HG02885 (cell line): ENCODE results near the gene GPR42.
"Not testable (repeated sequence)": the region's sequence is repeated elsewhere in the genome, so short reads cannot be mapped to it uniquely, and the experiment has no call there.

Experiments used
- ATAC-seq: cut with Tn5 transposase; IDR thresholded peaks from one replicate; pipeline ENCODE4 v1.9.1; 2021; ENCODE audit warnings: mild to moderate bottlenecking; ENCODE audit not compliant: unreplicated experiment, poor library complexity

The GPR42 gene

GRCh38 chr19:35392742-35393715, 22.2 kb downstream of the GPR42 start:
- ATAC-seq = no peak

- no peak for ATAC-seq
These were observed 24.7 kb downstream of the GPR42 start for GRCh38 chr19:35395382-35396199.

GRCh38 chr19:35396240-35396885, 25.5 kb downstream of the GPR42 start:
- no peak for ATAC-seq

GRCh38 chr19:35397064-35397463, 26.2 kb downstream of the GPR42 start:
- ATAC-seq = no peak

- no peak for ATAC-seq
These were observed 27.7 kb downstream of the GPR42 start for GRCh38 chr19:35398570-35398969.

DNA sequence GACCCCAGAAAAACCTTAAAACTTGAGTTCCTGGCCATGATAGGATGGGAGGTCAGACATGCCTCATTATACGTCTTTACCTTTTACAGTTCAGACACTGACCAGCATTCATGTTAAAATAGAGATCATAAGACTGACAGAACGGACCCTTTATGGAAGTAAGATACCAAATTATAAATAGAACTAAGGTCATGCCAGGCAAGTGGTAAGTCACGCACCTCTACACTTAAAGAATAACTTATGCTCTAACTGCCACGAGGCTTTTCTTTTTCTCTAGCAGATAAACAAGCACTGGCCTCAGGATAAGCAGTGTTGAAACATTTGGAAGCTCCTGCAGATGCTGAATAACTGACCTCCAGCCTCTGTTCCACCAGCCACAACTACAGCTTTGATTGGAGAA, 28.4 kb downstream of the GPR42 start:
- ATAC-seq = no peak

DNA sequence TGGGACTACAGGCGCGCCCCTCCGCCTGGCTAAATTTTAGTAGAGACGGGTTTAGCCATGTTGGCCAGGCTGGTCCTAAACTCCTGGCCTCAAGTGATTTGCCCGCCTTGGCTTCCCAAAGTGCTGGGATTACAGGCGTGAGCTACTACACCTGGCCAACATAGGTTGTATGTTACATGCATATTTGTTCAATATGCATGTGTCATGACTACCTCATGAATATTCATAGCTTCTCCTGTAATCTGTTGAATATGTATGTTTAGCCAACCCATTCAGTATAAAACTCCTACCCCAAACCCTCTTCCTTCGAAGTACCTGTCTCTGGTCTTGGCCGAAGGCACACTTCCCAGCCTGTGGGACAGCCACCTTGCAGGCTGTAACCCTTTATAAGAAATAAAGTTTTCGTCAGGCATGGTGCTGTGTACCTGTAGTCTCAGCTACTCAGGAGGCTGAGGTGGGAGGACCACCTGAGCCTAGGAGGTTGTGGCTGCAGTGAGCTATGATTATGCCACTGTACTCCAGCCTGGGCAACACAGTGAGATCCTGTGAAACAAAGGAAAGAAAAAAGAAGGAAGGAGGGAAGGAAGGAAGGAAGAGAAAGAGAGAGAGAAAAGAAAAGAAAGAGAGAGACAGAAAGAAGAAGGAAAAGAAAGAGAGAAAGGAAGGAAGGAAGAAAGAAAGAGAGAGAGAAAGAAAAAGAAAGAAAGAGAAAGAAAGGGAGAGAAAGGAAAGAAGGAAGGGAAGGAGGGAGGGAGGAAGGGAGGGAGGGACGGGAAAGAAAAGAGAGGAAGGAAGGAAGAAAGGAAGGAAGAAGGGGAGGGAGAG, 29.3 kb downstream of the GPR42 start:
- no peak for ATAC-seq

DNA sequence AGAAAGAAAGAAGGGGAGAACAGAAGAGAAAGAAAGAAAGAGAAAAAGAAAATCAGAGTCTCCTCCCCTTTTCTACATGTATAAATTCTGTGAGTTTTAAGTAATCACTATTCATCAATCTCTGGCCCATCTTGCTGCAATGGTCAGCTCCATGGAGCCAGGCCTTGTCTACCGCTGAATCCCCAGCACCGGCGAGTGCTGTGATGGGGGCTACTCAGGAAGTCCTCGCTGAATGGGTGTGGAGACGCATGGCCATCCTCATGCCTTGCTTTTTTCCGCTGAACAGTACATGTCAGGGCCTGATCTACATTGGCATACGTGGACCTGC, 29.9 kb downstream of the GPR42 start:
- no peak for ATAC-seq

- not testable (repeated sequence) for ATAC-seq
These were observed 30.5 kb downstream of the GPR42 start for GRCh38 chr19:35401416-35401815.

- ATAC-seq = no peak
These were observed 32.4 kb downstream of the GPR42 start for GRCh38 chr19:35403116-35403760.

DNA sequence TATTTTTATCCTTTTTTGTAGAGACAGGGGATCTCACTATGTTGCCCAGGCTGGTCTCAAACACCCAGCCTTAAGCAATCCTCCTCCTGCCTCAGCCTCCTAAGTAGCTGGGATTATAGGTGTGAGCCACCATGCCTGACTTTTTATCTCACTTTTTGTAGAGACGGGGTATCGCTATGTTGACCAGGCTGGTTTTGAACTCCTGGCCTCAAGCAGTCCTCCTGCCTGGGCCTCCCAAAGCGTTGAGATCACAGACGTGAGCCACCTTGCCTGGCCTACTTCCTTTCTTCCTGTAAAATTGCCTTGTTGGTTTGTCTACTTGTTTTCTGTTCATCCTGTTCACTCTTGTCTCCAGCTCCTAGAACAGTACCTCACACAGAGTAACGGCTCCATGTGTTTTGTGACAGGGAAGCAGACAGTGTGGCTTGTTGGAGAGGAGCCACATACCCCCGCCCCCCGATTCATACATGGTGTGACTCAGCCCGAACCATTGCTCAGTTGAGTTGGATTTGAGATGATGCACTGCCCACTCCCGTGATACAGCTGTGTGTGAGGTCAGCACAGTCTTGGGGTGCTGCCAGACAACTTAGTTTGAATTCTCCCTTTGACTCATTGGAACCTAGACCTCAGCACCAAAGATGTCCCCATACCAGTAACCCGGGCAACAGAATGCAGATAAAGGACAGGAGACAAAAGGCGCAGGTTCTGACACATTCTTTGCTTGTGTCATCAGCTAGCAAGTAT, 34.2 kb downstream of the GPR42 start:
- ATAC-seq = peak; percentile 78

GRCh38 chr19:35407619-35408018, 36.8 kb downstream of the GPR42 start:
- ATAC-seq = no peak

DNA sequence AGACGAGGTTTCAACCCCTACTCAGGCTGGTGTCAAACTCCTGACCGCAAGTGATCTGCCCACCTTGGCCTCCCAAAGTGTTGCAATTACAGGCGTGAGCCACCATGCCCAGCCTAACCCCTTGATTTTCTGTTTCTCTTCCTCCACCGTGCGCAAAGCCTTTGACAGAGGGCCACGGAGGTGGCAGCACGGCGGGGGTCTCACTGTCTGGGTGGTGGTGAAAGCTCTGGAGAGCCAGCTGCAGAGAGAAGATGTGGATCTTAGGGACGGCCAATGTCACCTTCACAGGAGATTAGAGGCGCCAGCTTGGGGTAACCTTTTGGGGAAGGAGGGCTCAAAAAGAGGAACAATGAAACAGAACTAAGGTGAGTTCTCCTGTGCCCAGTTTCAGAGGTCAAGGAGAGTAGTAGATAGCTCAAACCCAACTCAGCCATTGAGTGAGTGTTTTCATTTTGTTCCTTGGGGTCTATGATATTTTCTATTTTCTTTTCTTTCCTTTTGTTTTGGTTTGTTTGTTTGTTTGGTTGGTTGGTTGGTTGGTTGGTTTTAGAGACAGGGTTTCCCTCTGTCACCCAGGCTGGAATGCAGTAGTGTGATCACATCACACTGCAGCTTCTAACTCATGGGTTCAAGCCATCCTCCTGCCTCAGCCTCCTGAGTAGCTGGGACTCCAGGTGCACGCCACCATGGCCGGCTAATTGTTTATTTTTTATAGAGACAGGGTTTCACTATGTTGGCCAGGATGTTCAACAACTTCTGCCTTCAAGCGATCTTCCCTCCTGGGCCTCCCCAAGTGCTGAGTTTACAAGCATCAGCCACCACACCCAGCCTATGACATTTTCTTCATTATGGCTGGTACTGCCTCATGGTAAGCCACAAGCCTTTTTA, 37.7 kb downstream of the GPR42 start:
- peak; percentile 62 for ATAC-seq

DNA sequence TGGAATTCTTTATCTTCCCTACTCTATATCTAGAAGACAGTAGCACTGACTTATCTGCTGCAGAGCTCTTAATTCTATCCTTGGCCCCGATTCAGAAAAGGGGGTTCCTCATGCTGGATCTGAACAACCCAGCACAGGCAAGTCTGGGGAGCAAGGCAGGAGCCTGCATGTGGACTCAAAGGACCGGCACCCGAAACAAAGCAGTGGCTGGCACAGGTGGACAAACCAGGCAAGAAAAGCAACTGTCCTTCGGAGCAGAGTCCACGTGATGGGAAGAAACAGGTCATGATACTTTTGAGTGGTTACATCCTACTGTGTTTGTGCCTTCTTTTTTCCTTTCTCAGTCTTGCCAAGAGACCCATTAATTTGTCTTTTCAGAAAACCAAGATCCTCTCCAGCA, 38.3 kb downstream of the GPR42 start:
- no peak for ATAC-seq

GRCh38 chr19:35410487-35410886, 39.6 kb downstream of the GPR42 start:
- no peak for ATAC-seq

- no peak for ATAC-seq
These were observed 43.6 kb downstream of the GPR42 start for GRCh38 chr19:35414442-35414841.

DNA sequence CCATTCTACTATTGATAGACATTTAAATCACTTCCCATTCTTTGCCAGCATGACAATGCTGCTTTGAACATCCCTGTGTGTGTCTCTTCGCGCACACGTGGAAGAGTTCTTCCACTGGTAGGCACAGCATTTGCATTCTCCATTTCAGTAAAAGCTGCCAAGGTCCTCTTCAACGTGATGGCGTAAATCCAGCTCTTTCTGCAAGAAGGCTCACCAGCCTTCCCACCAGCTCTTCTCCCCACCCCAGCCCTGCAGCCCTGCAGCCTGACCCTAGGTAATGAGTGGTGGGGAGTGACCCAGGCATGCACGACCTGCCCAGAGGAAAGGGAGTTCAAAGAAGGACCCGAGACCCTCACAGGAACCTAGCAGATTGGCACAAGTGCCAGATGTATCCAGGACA, 45.5 kb downstream of the GPR42 start:
- ATAC-seq = no peak

- no peak for ATAC-seq
These were observed 46.4 kb downstream of the GPR42 start for GRCh38 chr19:35417278-35417677.
